OCI-LY7 (cell line): ENCODE measurements around the gene LUC7L2.

Experiments
- EZH2phosphoT487 ChIP-seq: fragments of 200-600 bp; sonication (generic); IDR thresholded peaks from 2 replicates; pipeline ENCODE4 v1.6.1; 2018; ENCODE audit warnings: low read depth, borderline replicate concordance, mild to moderate bottlenecking, mixed run types, antibody characterized with exemption, low read length, moderate library complexity, mixed read lengths
- TF ChIP-seq, protein P1 (sequence below): fragments of 200-600 bp; sonication (generic); conservative IDR thresholded peaks from 2 replicates; pipeline ENCODE4 v1.5.1; 2014; ENCODE audit warnings: mild to moderate bottlenecking, antibody characterized with exemption, low read length, moderate library complexity, mixed read lengths

DNA sequence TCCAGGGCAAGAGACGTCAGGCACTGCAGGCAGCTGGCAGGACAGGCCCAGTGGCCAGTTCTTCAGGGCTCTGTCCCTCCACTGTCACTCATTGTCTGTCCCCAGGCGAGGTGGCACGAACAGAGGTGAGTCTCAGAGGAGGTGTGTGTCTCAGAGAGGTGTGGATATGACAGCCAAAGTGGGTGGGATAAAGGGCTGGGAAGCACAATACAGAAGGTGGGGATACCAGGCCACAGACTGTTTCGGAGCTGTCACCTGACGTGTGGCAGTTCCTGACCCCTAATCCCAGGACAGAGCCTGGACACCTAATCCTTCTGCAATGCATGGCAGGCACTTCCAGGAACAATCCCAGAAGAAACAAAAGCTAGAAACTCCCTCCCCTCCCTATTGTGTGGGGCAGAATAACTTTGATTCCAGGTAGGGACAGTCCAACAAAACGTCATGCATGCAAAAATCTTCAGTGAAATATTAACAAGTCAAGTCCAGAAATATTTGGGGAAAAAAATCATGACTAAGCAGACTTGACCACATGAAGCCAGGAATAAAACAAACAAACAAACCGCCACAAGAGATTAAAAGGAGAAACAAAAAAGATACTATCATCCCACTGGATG is 112.2 kb downstream of the LUC7L2 start:
- TF ChIP-seq, protein P1, sequence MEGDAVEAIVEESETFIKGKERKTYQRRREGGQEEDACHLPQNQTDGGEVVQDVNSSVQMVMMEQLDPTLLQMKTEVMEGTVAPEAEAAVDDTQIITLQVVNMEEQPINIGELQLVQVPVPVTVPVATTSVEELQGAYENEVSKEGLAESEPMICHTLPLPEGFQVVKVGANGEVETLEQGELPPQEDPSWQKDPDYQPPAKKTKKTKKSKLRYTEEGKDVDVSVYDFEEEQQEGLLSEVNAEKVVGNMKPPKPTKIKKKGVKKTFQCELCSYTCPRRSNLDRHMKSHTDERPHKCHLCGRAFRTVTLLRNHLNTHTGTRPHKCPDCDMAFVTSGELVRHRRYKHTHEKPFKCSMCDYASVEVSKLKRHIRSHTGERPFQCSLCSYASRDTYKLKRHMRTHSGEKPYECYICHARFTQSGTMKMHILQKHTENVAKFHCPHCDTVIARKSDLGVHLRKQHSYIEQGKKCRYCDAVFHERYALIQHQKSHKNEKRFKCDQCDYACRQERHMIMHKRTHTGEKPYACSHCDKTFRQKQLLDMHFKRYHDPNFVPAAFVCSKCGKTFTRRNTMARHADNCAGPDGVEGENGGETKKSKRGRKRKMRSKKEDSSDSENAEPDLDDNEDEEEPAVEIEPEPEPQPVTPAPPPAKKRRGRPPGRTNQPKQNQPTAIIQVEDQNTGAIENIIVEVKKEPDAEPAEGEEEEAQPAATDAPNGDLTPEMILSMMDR: no peak
- no peak for TF ChIP-seq EZH2phosphoT487
